ENCODE data around the gene PTPN22.

GRCh38 chr1:113857776-113858175, 13.7 kb downstream of the PTPN22 start:
- TF ChIP-seq, protein P1, sequence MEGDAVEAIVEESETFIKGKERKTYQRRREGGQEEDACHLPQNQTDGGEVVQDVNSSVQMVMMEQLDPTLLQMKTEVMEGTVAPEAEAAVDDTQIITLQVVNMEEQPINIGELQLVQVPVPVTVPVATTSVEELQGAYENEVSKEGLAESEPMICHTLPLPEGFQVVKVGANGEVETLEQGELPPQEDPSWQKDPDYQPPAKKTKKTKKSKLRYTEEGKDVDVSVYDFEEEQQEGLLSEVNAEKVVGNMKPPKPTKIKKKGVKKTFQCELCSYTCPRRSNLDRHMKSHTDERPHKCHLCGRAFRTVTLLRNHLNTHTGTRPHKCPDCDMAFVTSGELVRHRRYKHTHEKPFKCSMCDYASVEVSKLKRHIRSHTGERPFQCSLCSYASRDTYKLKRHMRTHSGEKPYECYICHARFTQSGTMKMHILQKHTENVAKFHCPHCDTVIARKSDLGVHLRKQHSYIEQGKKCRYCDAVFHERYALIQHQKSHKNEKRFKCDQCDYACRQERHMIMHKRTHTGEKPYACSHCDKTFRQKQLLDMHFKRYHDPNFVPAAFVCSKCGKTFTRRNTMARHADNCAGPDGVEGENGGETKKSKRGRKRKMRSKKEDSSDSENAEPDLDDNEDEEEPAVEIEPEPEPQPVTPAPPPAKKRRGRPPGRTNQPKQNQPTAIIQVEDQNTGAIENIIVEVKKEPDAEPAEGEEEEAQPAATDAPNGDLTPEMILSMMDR (IDR thresholded peaks at IDR 0.05; ENCODE audit: low read depth, low read length), result no peak
- no peak for TF ChIP-seq EZH2phosphoT487 (IDR thresholded peaks at IDR 0.05; ENCODE audit: low read depth)
